ENCODE results near the gene PCAT7.

- TF ChIP-seq, protein P1, sequence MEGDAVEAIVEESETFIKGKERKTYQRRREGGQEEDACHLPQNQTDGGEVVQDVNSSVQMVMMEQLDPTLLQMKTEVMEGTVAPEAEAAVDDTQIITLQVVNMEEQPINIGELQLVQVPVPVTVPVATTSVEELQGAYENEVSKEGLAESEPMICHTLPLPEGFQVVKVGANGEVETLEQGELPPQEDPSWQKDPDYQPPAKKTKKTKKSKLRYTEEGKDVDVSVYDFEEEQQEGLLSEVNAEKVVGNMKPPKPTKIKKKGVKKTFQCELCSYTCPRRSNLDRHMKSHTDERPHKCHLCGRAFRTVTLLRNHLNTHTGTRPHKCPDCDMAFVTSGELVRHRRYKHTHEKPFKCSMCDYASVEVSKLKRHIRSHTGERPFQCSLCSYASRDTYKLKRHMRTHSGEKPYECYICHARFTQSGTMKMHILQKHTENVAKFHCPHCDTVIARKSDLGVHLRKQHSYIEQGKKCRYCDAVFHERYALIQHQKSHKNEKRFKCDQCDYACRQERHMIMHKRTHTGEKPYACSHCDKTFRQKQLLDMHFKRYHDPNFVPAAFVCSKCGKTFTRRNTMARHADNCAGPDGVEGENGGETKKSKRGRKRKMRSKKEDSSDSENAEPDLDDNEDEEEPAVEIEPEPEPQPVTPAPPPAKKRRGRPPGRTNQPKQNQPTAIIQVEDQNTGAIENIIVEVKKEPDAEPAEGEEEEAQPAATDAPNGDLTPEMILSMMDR (IDR thresholded peaks at IDR 0.05) = no peak
- TF ChIP-seq EZH2phosphoT487 (IDR thresholded peaks at IDR 0.05) (no peak), EZH2 (IDR thresholded peaks at IDR 0.05) (no peak)
Observed at GRCh38 chr9:94588681-94589080, 33.8 kb downstream of the PCAT7 start.
